K562 (cell line): ENCODE data around the gene CHST7. TPM values are rescaled to one million over a fixed set of nuclear protein-coding genes. Genes with fewer than 3 reads are reported as not detected.
A peak's percentile ranks its signal among the peaks of the same experiment; 100 is the strongest.

ENCODE experiments used
- ATAC-seq: fragments of 200-7000 bp; cut with Tn5 transposase; 3 replicates; pipeline ENCODE4 v1.9.1; 2020; ENCODE audit warnings: moderate library complexity
- BruUV-seq: library from RNA; stranded (reverse); fragments of 400-500 nt; replicated peaks from 2 replicates; lab custom pipeline; 2021; lab: Mats Ljungman, UMichigan
- CTCF ChIA-PET: fragments of 300-600 bp; formaldehyde crosslinking; extraction: SDS; loops from one replicate; lab custom pipeline; 2021; ENCODE audit warnings: low intra/inter-chr PET ratio; lab: Yijun Ruan, JAX
- POLR2A ChIA-PET: fragments of 300-600, 350-650 bp; sonication (Branson Sonifier 250); formaldehyde crosslinking; extraction: SDS; loops from one replicate; lab custom pipeline; 2021; ENCODE audit warnings: antibody characterized with exemption, inconsistent platforms; lab: Yijun Ruan, JAX
- DNase-seq, 4 experiments: peaks; one replicate each; pipeline versions ENCODE4 v3.0.0 to v3.0.0-alpha.2; 2011 to 2018; ENCODE audit warnings: low spot score in 3 of 4, mixed read lengths in 3 of 4; ENCODE audit errors: extremely low read depth in 1 of 4
- FAIRE-seq: peaks from 2 replicates; lab custom pipeline; 2011; peaks lifted over from hg19 to GRCh38; lab: Jason Lieb, UNC
- H2AFZ ChIP-seq: 2 replicates; pipeline ENCODE4 v1.6.0; 2011; ENCODE audit warnings: low read depth, low read length, control low read depth, inconsistent platforms
- H3K27ac ChIP-seq: fragments of 200-600 bp; 3 replicates; pipeline ENCODE4 v1.8.0; 2011; ENCODE audit warnings: low read depth, mild to moderate bottlenecking, control low read depth, inconsistent platforms, low read length, moderate library complexity, mixed read lengths; ENCODE audit errors: extremely low read depth
- H3K27me3 ChIP-seq, 2 experiments: fragments of 300-600 bp in 1 of 2; 2 replicates in 1 of 2; 3 replicates in 1 of 2; pipeline versions ENCODE4 v1.6.0 to v1.8.0; 2011; ENCODE audit warnings: inconsistent platforms in 2 of 2, low read length in 2 of 2, mild to moderate bottlenecking in 1 of 2, mixed read lengths in 1 of 2, moderate library complexity in 1 of 2; ENCODE audit not compliant: control insufficient read depth in 2 of 2, insufficient read depth in 2 of 2
- H3K36me3 ChIP-seq: fragments of 300-600 bp; 3 replicates; pipeline ENCODE4 v1.8.0; 2011; ENCODE audit warnings: mild to moderate bottlenecking, low read length, inconsistent platforms; ENCODE audit not compliant: control insufficient read depth, insufficient read depth
- H3K4me1 ChIP-seq, 2 experiments: fragments of 200-600 bp in 1 of 2; replicated peaks in 1 of 2; 2 replicates in 1 of 2; 3 replicates in 1 of 2; pipeline versions ENCODE4 v1.5.1 to v1.8.0; 2011; ENCODE audit warnings: inconsistent platforms in 2 of 2, low read length in 2 of 2, mild to moderate bottlenecking in 1 of 2, mixed read lengths in 1 of 2, moderate library complexity in 1 of 2; ENCODE audit not compliant: control insufficient read depth in 2 of 2, insufficient read depth in 2 of 2
- H3K4me2 ChIP-seq: 2 replicates; pipeline ENCODE4 v1.6.1; 2011; ENCODE audit warnings: low read length, control low read depth, inconsistent platforms, mixed read lengths; ENCODE audit not compliant: insufficient read depth
- H3K4me3 ChIP-seq: fragments of 200-600 bp; sonication (generic), shearing (Covaris generic); 2 replicates; pipeline ENCODE4 v1.5.1; 2016; ENCODE audit warnings: control low read depth, inconsistent platforms
- H3K79me2 ChIP-seq: fragments of 200-600 bp; 3 replicates; pipeline ENCODE4 v1.8.0; 2011; ENCODE audit warnings: low read length, inconsistent platforms; ENCODE audit not compliant: control insufficient read depth, insufficient read depth
- H3K9ac ChIP-seq, 2 experiments: 2 replicates each; pipeline versions ENCODE4 v1.6.0 to v1.6.1; 2011; ENCODE audit warnings: low read depth in 2 of 2, low read length in 2 of 2, control low read depth in 1 of 2, inconsistent platforms in 1 of 2, mild to moderate bottlenecking in 1 of 2, mixed read lengths in 1 of 2; ENCODE audit not compliant: insufficient read depth in 1 of 2
- H3K9me1 ChIP-seq: one replicate; pipeline ENCODE4 v1.6.0; 2011; ENCODE audit warnings: inconsistent platforms, mild to moderate bottlenecking, low read length, moderate library complexity; ENCODE audit not compliant: control insufficient read depth, insufficient read depth
- H3K9me3 ChIP-seq: replicated peaks from 2 replicates; pipeline ENCODE4 v1.5.1; 2011; ENCODE audit warnings: low read depth, low read length, inconsistent platforms; ENCODE audit not compliant: control insufficient read depth, insufficient read depth
- H4K20me1 ChIP-seq: replicated peaks from 2 replicates; pipeline ENCODE4 v1.6.1; 2011; ENCODE audit warnings: low read length, inconsistent platforms, mixed read lengths; ENCODE audit not compliant: control insufficient read depth, insufficient read depth
- ARHGAP35 ChIP-seq: fragments of 450-650 bp; IDR thresholded peaks from 2 replicates; pipeline ENCODE4 v1.6.1; 2018; ENCODE audit not compliant: partially characterized antibody
- CEBPB ChIP-seq: fragments of 450-650 bp; IDR thresholded peaks from 2 replicates; pipeline ENCODE4 v1.6.1; 2016; ENCODE audit warnings: missing genetic modification characterization, missing compliant biosample characterization
- L3MBTL2 ChIP-seq: fragments of 450-650 bp; IDR thresholded peaks from 2 replicates; pipeline ENCODE4 v1.6.1; 2016; ENCODE audit warnings: mild to moderate bottlenecking, moderate library complexity
- MTA3 ChIP-seq: fragments of 450-650 bp; formaldehyde crosslinking; IDR thresholded peaks from 2 replicates; pipeline ENCODE4 v1.6.1; 2017; ENCODE audit warnings: mild to moderate bottlenecking, borderline replicate concordance
- RCOR1 ChIP-seq, 2 experiments: IDR thresholded peaks; 2 replicates each; pipeline ENCODE4 v1.6.1; 2012; ENCODE audit warnings: low read depth in 2 of 2, low read length in 2 of 2, borderline replicate concordance in 1 of 2, improper control_type of control experiment in 1 of 2
- SRSF9 ChIP-seq: fragments of 200-400 bp; formaldehyde crosslinking; IDR thresholded peaks from 2 replicates; pipeline ENCODE4 v1.6.1; 2017; ENCODE audit warnings: low read depth, low read length, borderline replicate concordance
- ZNF785 ChIP-seq: fragments of 250-450 bp; sonication (Bioruptor Pico); IDR thresholded peaks from 2 replicates; pipeline ENCODE4 v1.4.0; 2020; ENCODE audit warnings: mild to moderate bottlenecking
- WGBS: fragments of 100-300 bp; shearing (Covaris generic); methylation state at CpG from one replicate; pipeline ENCODE4 v1.1.6; 2016; ENCODE audit warnings: low coverage, mixed read lengths; ENCODE audit not compliant: insufficient coverage; ENCODE audit errors: missing lambda C conversion rate; 5-methylcytosine and 5-hydroxymethylcytosine counted together
- in situ Hi-C: fragments of 300-500 bp; cut with MboI; formaldehyde crosslinking; loops from 4 replicates; pipeline ENCODE4 v1.15.0; 2018; ENCODE audit warnings: inconsistent platforms, mixed read lengths
- intact Hi-C: fragments of 100-400 bp; cut with micrococcal nuclease; formaldehyde crosslinking; loops from 2 replicates; pipeline ENCODE4 v1.14.2; 2022
- polyA plus RNA-seq, 8 experiments: library from polyadenylated mRNA; depleted of rRNA in 4 of 8; stranded (reverse) in 5 of 8; unstranded in 3 of 8; fragments of >200 nt; fragmentation: Nextera tagmentation in 2 of 8; fragmentation: Illumina TruSeq in 1 of 8; extraction: Ambion mirVana in 2 of 8; extraction: Trizol in 1 of 8; gene quantifications; 2 replicates each; pipeline versions ENCODE4 v1.2.1 to v1.2.3, GENCODE V29; 2011 to 2014; ENCODE audit warnings: inconsistent platforms in 1 of 8, missing spikeins in 1 of 8
- total RNA-seq, 7 experiments: library from RNA; depleted of rRNA in 6 of 7; stranded (reverse); fragments of >200 nt in 6 of 7; fragmentation: Illumina TruSeq in 2 of 7; extraction: Trizol in 2 of 7; gene quantifications; 2 replicates each; pipeline versions ENCODE4 v1.2.1 to v1.2.3, GENCODE V29; 2011 to 2021; ENCODE audit warnings: low replicate concordance in 1 of 7
- TF ChIP-seq, protein P1 (sequence below), 2 experiments: fragments of 450-650 bp; formaldehyde crosslinking in 1 of 2; IDR thresholded peaks; 2 replicates each; pipeline versions ENCODE4 v1.4.0 to v1.6.1; 2014 to 2020; ENCODE audit warnings: mild to moderate bottlenecking in 2 of 2, borderline replicate concordance in 1 of 2, low read depth in 1 of 2

The CHST7 gene
- total and polyA plus RNA-seq, 9 of the 15 experiments (the other 6 are each of a cell fraction or from before 2014, with no cell fraction given): 0.04 to 0.41 (median 0.09) TPM; not detected in 2

DNA sequence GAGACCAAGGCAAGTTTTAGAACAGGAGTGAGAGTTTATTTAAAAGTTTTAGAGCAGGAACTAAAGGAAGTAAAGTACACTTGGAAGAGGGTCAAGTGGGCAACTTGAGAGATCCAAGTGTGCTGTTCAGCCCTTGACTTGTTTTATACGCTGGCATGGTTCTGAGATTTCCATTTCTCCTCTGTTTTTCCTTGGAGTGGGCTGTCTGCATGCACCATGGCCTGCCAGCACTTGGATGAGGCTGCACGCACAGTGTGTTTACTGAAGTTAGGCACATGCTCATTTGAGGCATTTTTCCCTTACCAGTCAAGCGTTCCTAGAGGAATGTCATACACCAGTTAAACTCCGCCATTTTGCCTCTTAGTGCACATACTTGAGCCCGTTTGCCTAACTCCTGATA is 19.6 kb upstream of the CHST7 start:
- Histone ChIP-seq H3K4me2 (no peak overlapping the region), H3K4me3 (no peak overlapping the region), H3K9ac (no peak overlapping the region), H2AFZ (no peak overlapping the region), H3K79me2 (no peaks in the 10 kb centered on the region), H3K9me1 (no peaks in the 10 kb centered on the region), H3K36me3 (no peaks in the 10 kb centered on the region), H3K27me3 (no peaks in the 10 kb centered on the region), H3K9me3 (no peaks in the 10 kb centered on the region), H3K4me1 (no peaks in the 10 kb centered on the region; a peak in 1 of 5 replicates), H4K20me1 (no peaks in the 10 kb centered on the region), H3K27ac (no peak overlapping the region)
- FAIRE-seq (no peak), ATAC-seq (no peak), DNase-seq (no peak)
- intact Hi-C loops (no loop called here), in situ Hi-C loops (no loop called here)
- TF ChIP-seq ZNF785 (CRISPR knock-in tag): no peak
- no peak for TF ChIP-seq L3MBTL2
- no peak for TF ChIP-seq ARHGAP35
- no peak for TF ChIP-seq SRSF9
- ChIA-PET POLR2A (no interaction called here), CTCF (no interaction called here)
- BruUV-seq: no TSS peak
- 44% methylated on average over 5 of the region's 5 CpGs for WGBS

DNA sequence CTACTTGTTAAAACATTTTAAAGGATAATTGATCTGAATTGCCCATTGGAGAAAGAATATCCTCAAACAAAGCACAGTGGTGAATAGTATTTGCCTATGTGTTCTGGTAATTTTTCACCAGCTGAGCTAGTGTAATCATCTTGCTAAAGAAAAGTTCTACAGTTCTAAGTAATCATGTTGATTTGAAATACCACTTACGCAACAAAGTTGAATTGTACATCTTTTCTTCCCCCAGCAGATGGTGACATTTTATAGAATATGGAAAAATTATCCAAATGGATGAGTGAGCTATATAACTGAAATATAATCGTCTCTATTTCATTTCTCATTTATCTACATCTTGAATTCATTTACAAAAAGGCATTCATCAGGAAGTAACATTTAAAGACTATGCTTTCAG is 18.6 kb upstream of the CHST7 start:
- H3K27me3 ChIP-seq: no peaks in the 10 kb centered on the region
- no peak for ATAC-seq
- no peak overlapping the region for H3K27ac ChIP-seq
- H4K20me1 ChIP-seq: no peaks in the 10 kb centered on the region
- H3K79me2 ChIP-seq: no peaks in the 10 kb centered on the region
- no peaks in the 10 kb centered on the region; a peak in 1 of 5 replicates for H3K4me1 ChIP-seq
- ChIA-PET CTCF (no interaction called here), POLR2A (no interaction called here)
- H3K9me3 ChIP-seq: no peaks in the 10 kb centered on the region
- intact Hi-C loops (no loop called here), in situ Hi-C loops (no loop called here)
- no peak overlapping the region for H3K4me2 ChIP-seq
- 16% methylated on average over 2 of the region's 2 CpGs for WGBS
- no TSS peak for BruUV-seq
- H2AFZ ChIP-seq: no peak overlapping the region
- H3K4me3 ChIP-seq: no peak overlapping the region
- FAIRE-seq: no peak
- H3K9me1 ChIP-seq: no peaks in the 10 kb centered on the region
- no peak overlapping the region for H3K9ac ChIP-seq
- no peaks in the 10 kb centered on the region for H3K36me3 ChIP-seq
- DNase-seq: no peak
- no peak for TF ChIP-seq RCOR1 (IDR thresholded peaks at IDR 0.05; ENCODE audit: borderline replicate concordance in 1 of 2, low read depth in 2 of 2, low read length in 2 of 2)
- TF ChIP-seq CEBPB: peak; percentile 86
- no peak for TF ChIP-seq MTA3
- TF ChIP-seq, protein P1, sequence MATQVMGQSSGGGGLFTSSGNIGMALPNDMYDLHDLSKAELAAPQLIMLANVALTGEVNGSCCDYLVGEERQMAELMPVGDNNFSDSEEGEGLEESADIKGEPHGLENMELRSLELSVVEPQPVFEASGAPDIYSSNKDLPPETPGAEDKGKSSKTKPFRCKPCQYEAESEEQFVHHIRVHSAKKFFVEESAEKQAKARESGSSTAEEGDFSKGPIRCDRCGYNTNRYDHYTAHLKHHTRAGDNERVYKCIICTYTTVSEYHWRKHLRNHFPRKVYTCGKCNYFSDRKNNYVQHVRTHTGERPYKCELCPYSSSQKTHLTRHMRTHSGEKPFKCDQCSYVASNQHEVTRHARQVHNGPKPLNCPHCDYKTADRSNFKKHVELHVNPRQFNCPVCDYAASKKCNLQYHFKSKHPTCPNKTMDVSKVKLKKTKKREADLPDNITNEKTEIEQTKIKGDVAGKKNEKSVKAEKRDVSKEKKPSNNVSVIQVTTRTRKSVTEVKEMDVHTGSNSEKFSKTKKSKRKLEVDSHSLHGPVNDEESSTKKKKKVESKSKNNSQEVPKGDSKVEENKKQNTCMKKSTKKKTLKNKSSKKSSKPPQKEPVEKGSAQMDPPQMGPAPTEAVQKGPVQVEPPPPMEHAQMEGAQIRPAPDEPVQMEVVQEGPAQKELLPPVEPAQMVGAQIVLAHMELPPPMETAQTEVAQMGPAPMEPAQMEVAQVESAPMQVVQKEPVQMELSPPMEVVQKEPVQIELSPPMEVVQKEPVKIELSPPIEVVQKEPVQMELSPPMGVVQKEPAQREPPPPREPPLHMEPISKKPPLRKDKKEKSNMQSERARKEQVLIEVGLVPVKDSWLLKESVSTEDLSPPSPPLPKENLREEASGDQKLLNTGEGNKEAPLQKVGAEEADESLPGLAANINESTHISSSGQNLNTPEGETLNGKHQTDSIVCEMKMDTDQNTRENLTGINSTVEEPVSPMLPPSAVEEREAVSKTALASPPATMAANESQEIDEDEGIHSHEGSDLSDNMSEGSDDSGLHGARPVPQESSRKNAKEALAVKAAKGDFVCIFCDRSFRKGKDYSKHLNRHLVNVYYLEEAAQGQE (IDR thresholded peaks at IDR 0.05; ENCODE audit: borderline replicate concordance): peak; percentile 8; the same call in 1 of the 2 replicates
- TF ChIP-seq, protein P1 (CRISPR knock-in tag; IDR thresholded peaks at IDR 0.05; ENCODE audit: low read depth): no peak
